ENCODE results near the gene THSD7B. TPM values are rescaled to one million over a fixed set of nuclear protein-coding genes. Genes with fewer than 3 reads are reported as not detected.

The THSD7B gene
- total and polyA plus RNA-seq, 2 of the 8 experiments (the other 6 are each of a cell fraction or from before 2014, with no cell fraction given), result 0.60 to 2.9 TPM

- TF ChIP-seq GABPA (IDR thresholded peaks at IDR 0.05; ENCODE audit: borderline replicate concordance, insufficient read depth, low read length) (no peak), BACH1 (IDR thresholded peaks at IDR 0.05; ENCODE audit: low read length) (no peak), SIN3A (conservative IDR thresholded peaks at IDR 0.05 in 1 of 2, IDR thresholded peaks at IDR 0.05 in 1 of 2; ENCODE audit: low read depth in 1 of 2, low read length in 2 of 2) (no peak), SP1 (IDR thresholded peaks at IDR 0.05; ENCODE audit: low read depth, low read length) (no peak), JUN (IDR thresholded peaks at IDR 0.05; ENCODE audit: low read depth, low read length) (no peak), CHD7 (IDR thresholded peaks at IDR 0.05; ENCODE audit: insufficient replicate concordance, low read length) (no peak), TEAD4 (IDR thresholded peaks at IDR 0.05; ENCODE audit: low read depth, low read length) (no peak), RXRA (IDR thresholded peaks at IDR 0.05; ENCODE audit: insufficient read depth, low read depth, low read length) (no peak)
These were observed 801.0 kb downstream of the THSD7B start (continued) for GRCh38 chr2:137566387-137566786.
